Measurements from ENCODE around the gene KIZ. TPM values are rescaled to one million over a fixed set of nuclear protein-coding genes. Genes with fewer than 3 reads are reported as not detected.

The KIZ gene
- total RNA-seq, 1 experiment from 2014 or later: 9.1 TPM

GRCh38 chr20:21234324-21234723, 108.4 kb downstream of the KIZ start:
- Histone ChIP-seq H3K4me3 (ENCODE audit: low read depth, low read length, poor library complexity, severe bottlenecking) (no peak overlapping the region), H3K9me3 (ENCODE audit: low read depth, low read length, poor library complexity, severe bottlenecking) (no peaks in the 10 kb centered on the region), H3K36me3 (ENCODE audit: insufficient read depth, low read length, poor library complexity, severe bottlenecking) (no peaks in the 10 kb centered on the region), H3K27me3 (replicated peaks; ENCODE audit: insufficient read depth, low read depth, low read length, poor library complexity) (no peaks in the 10 kb centered on the region), H3K4me1 (ENCODE audit: insufficient read depth, low read length, poor library complexity, severe bottlenecking) (peaks cover 14% of the 10 kb centered on the region), H3K27ac (ENCODE audit: low read depth, low read length, poor library complexity, severe bottlenecking) (no peak overlapping the region)
- BruUV-seq (replicated peaks): no TSS peak
- intact Hi-C loops (cut with micrococcal nuclease; ENCODE audit: unreplicated experiment): loop anchor here (10.0 kb wide), 2 partner anchors 170 to 460 kb away; no protein-coding TSS in a partner anchor
- ChIA-PET CTCF (interaction anchor here (0.7 to 2.3 kb wide), 5 partner anchors 267 to 382 kb away, joined by 3 to 25 read pairs (median 11); no protein-coding TSS in a partner anchor), POLR2A (ENCODE audit: low non-redundant PET) (interaction anchor here (0.5 kb wide), 1 partner anchor 197 kb away, joined by 5 read pairs; no protein-coding TSS in a partner anchor)
- no peak for TF ChIP-seq EZH2 (IDR thresholded peaks at IDR 0.05; ENCODE audit: borderline replicate concordance, low read depth, low read length, poor library complexity, severe bottlenecking)
- no peak for TF ChIP-seq CTCF (conservative IDR thresholded peaks at IDR 0.05; ENCODE audit: low read depth, low read length)
- no peak for DNase-seq (ENCODE audit: low spot score)

GRCh38 chr20:21234806-21235483, 109.1 kb downstream of the KIZ start:
- TF ChIP-seq CTCF (conservative IDR thresholded peaks at IDR 0.05; ENCODE audit: low read depth, low read length) (no peak), EZH2 (IDR thresholded peaks at IDR 0.05; ENCODE audit: borderline replicate concordance, low read depth, low read length, poor library complexity, severe bottlenecking) (no peak)
- no TSS peak for BruUV-seq (replicated peaks)
- Histone ChIP-seq H3K9me3 (ENCODE audit: low read depth, low read length, poor library complexity, severe bottlenecking) (no peaks in the 10 kb centered on the region), H3K27me3 (replicated peaks; ENCODE audit: insufficient read depth, low read depth, low read length, poor library complexity) (no peaks in the 10 kb centered on the region), H3K4me3 (ENCODE audit: low read depth, low read length, poor library complexity, severe bottlenecking) (peak overlapping the region; percentile 22), H3K36me3 (ENCODE audit: insufficient read depth, low read length, poor library complexity, severe bottlenecking) (no peaks in the 10 kb centered on the region), H3K4me1 (ENCODE audit: insufficient read depth, low read length, poor library complexity, severe bottlenecking) (peaks cover 14% of the 10 kb centered on the region), H3K27ac (ENCODE audit: low read depth, low read length, poor library complexity, severe bottlenecking) (no peak overlapping the region)
- ChIA-PET CTCF (interaction anchor here (0.7 to 2.3 kb wide), 6 partner anchors 267 to 381 kb away, joined by 3 to 25 read pairs (median 8); no protein-coding TSS in a partner anchor), POLR2A (ENCODE audit: low non-redundant PET) (interaction anchor here (0.5 to 0.6 kb wide), 2 partner anchors 197 to 397 kb away, joined by 3 to 5 read pairs; no protein-coding TSS in a partner anchor)
- intact Hi-C loops (cut with micrococcal nuclease; ENCODE audit: unreplicated experiment): loop anchor here (1.0 to 10.0 kb wide), 5 partner anchors 170 to 460 kb away; no protein-coding TSS in a partner anchor
- DNase-seq (ENCODE audit: low spot score): peak; percentile 50

GRCh38 chr20:21235484-21236445, 109.9 kb downstream of the KIZ start:
- intact Hi-C loops (cut with micrococcal nuclease; ENCODE audit: unreplicated experiment): loop anchor here (1.0 to 10.0 kb wide), 7 partner anchors 169 to 459 kb away; no protein-coding TSS in a partner anchor
- ChIA-PET CTCF (interaction anchor here (0.7 to 2.3 kb wide), 7 partner anchors 142 to 450 kb away, joined by 3 to 25 read pairs (median 4); no protein-coding TSS in a partner anchor), POLR2A (ENCODE audit: low non-redundant PET) (interaction anchor here (0.6 kb wide), 1 partner anchor 398 kb away, joined by 3 read pairs; no protein-coding TSS in a partner anchor)
- H3K36me3 ChIP-seq (ENCODE audit: insufficient read depth, low read length, poor library complexity, severe bottlenecking): no peaks in the 10 kb centered on the region
- H3K27ac ChIP-seq (ENCODE audit: low read depth, low read length, poor library complexity, severe bottlenecking): no peak overlapping the region
- H3K4me1 ChIP-seq (ENCODE audit: insufficient read depth, low read length, poor library complexity, severe bottlenecking): peaks cover 14% of the 10 kb centered on the region
- BruUV-seq (replicated peaks): no TSS peak
- H3K9me3 ChIP-seq (ENCODE audit: low read depth, low read length, poor library complexity, severe bottlenecking): no peaks in the 10 kb centered on the region
- peak overlapping the region; percentile 22 for H3K4me3 ChIP-seq (ENCODE audit: low read depth, low read length, poor library complexity, severe bottlenecking)
- no peaks in the 10 kb centered on the region for H3K27me3 ChIP-seq (replicated peaks; ENCODE audit: insufficient read depth, low read depth, low read length, poor library complexity)
- peak; percentile 96 for TF ChIP-seq CTCF (conservative IDR thresholded peaks at IDR 0.05; ENCODE audit: low read depth, low read length)
- TF ChIP-seq EZH2 (IDR thresholded peaks at IDR 0.05; ENCODE audit: borderline replicate concordance, low read depth, low read length, poor library complexity, severe bottlenecking): no peak
- DNase-seq (ENCODE audit: low spot score): peak; percentile 80

Data from A673 (cell line).